Activated T-helper 1 cell treated with Interleukin-2 at 50 U/mL for 16 hours (primary cell): ENCODE measurements around the gene GPX7.

Experiments
- DNase-seq: peaks from one replicate; pipeline ENCODE4 v3.0.0-alpha.2; 2020; ENCODE audit warnings: low read depth

The GPX7 gene

GRCh38 chr1:52629325-52629643, 27.1 kb downstream of the GPX7 start:
- DNase-seq: no peak

- DNase-seq: no peak
Measured at GRCh38 chr1:52629667-52630066, 27.5 kb downstream of the GPX7 start.

- no peak for DNase-seq
Measured at GRCh38 chr1:52631759-52632331, 29.7 kb downstream of the GPX7 start.

- peak; percentile 61 for DNase-seq
Measured at GRCh38 chr1:52632732-52633290, 30.6 kb downstream of the GPX7 start, which contains the start of gene SHISAL2A. SHISAL2A (plus strand) TSS chr1:52633168; CDS start chr1:52633494, 326 bp downstream.

- DNase-seq: peak; percentile 25
Measured at GRCh38 chr1:52633291-52633754, 31.2 kb downstream of the GPX7 start.

GRCh38 chr1:52634111-52634510, 31.9 kb downstream of the GPX7 start:
- no peak for DNase-seq

- DNase-seq: no peak
Measured at GRCh38 chr1:52635321-52636089, 33.3 kb downstream of the GPX7 start.

- peak; percentile 53 for DNase-seq
Measured at GRCh38 chr1:52636721-52637695, 34.8 kb downstream of the GPX7 start.

- no peak for DNase-seq
Measured at GRCh38 chr1:52637946-52638345, 35.8 kb downstream of the GPX7 start.

- no peak for DNase-seq
Measured at GRCh38 chr1:52640697-52641096, 38.5 kb downstream of the GPX7 start.

GRCh38 chr1:52641307-52641706, 39.1 kb downstream of the GPX7 start:
- DNase-seq: no peak

GRCh38 chr1:52645261-52645660, 43.1 kb downstream of the GPX7 start:
- no peak for DNase-seq

- DNase-seq: no peak
Measured at GRCh38 chr1:52651904-52652303, 49.7 kb downstream of the GPX7 start.

GRCh38 chr1:52653207-52653849, 51.2 kb downstream of the GPX7 start:
- no peak for DNase-seq

- DNase-seq: no peak
Measured at GRCh38 chr1:52654063-52654462, 51.9 kb downstream of the GPX7 start.

GRCh38 chr1:52657702-52658101, 55.5 kb downstream of the GPX7 start:
- no peak for DNase-seq
